ENCODE data around the gene MAN2B1.

Gene MAN2B1

GRCh38 chr19:12610540-12611360 lies 55.8 kb downstream of the MAN2B1 start, which contains the start of the genes ZNF490 and ZNF791:
Gene ZNF490, minus strand, starts transcription at chr19:12610813. Its CDS starts 133 bp downstream, at chr19:12610680.
Gene ZNF791, plus strand, starts transcription at chr19:12610920. Its CDS starts 160 bp downstream, at chr19:12611080.
- peak; percentile 96 for DNase-seq

- DNase-seq, result no peak
These were observed 58.9 kb downstream of the MAN2B1 start for GRCh38 chr19:12607631-12608030.

DNA sequence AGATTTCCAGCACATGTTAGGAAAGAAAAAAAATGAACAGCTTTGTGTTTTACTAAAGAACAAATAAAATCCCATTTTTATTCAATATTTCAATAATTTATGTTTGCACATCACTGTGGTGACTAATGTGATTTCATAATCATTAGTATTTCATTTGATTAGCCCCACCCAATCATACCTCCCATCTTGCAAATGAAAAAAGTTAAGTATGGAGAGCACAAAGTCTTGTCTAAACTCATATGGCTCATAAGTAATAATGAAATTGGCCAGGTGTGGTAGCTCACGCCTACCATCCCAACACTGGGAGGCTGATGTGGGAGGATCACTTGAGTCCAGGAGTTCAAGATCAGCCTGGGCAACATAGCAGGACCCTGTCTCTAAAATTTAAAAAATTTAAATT lies 59.7 kb downstream of the MAN2B1 start:
- no peak for DNase-seq

GRCh38 chr19:12603714-12604113 lies 62.8 kb downstream of the MAN2B1 start:
- DNase-seq, result peak; percentile 49

- no peak for DNase-seq
These were observed 68.9 kb downstream of the MAN2B1 start for GRCh38 chr19:12597594-12597993.

- DNase-seq, result no peak
These were observed 69.5 kb downstream of the MAN2B1 start for GRCh38 chr19:12596927-12597548.
